ENCODE results near the gene EHMT1. TPM values are rescaled to one million over a fixed set of nuclear protein-coding genes. Genes with fewer than 3 reads are reported as not detected.

Gene EHMT1
- total and polyA plus RNA-seq, 2 experiments from 2014 or later: 162 to 177 TPM

DNA sequence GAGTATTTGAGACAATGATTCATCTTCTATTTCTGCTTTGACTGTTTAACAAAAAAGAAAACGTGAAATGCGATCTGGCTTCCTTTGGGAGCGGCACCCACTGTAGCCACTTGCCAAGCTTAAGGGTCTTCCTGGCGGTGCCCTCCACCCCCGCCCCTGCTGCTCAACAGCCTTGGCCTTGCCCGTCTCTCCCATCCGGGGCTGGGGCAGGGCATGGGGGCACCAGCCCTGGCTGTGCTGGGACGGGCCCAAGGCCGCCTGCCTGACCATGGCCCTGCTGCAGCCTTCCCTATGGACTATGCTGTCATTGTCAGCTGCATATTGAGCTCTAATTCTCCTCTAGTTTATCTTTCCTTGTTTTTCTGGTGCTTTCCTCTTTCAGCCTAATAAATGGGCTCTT, 143.0 kb downstream of the EHMT1 start:
- Mint-ChIP-seq H3K4me1 (peaks cover 15% of the 10 kb centered on the region), H3K36me3 (ENCODE audit: low read depth) (peaks cover 81% of the 10 kb centered on the region), H3K9me3 (no peaks in the 10 kb centered on the region), H3K27ac (no peak overlapping the region), H3K27me3 (ENCODE audit: insufficient read depth, low read depth, poor library complexity) (peaks cover 6% of the 10 kb centered on the region), H3K4me3 (no peak overlapping the region)
- 0 out of 2 replicates have a peak, but pooled peaks cover 3% of the 10 kb centered on the region for H3F3A ChIP-seq (replicated peaks; ENCODE audit: low read depth)
- H3K27ac ChIP-seq (ENCODE audit: low read depth): 0 out of 2 replicates have a peak overlapping the region, but pooled peaks have one; percentile 39
- no peaks in the 10 kb centered on the region for H3K27me3 ChIP-seq (ENCODE audit: insufficient read depth)
- TF ChIP-seq, protein P1, sequence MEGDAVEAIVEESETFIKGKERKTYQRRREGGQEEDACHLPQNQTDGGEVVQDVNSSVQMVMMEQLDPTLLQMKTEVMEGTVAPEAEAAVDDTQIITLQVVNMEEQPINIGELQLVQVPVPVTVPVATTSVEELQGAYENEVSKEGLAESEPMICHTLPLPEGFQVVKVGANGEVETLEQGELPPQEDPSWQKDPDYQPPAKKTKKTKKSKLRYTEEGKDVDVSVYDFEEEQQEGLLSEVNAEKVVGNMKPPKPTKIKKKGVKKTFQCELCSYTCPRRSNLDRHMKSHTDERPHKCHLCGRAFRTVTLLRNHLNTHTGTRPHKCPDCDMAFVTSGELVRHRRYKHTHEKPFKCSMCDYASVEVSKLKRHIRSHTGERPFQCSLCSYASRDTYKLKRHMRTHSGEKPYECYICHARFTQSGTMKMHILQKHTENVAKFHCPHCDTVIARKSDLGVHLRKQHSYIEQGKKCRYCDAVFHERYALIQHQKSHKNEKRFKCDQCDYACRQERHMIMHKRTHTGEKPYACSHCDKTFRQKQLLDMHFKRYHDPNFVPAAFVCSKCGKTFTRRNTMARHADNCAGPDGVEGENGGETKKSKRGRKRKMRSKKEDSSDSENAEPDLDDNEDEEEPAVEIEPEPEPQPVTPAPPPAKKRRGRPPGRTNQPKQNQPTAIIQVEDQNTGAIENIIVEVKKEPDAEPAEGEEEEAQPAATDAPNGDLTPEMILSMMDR (conservative IDR thresholded peaks at IDR 0.05; ENCODE audit: low read depth in 2 of 2): no peak
- TF ChIP-seq STAT1 (IDR thresholded peaks at IDR 0.05; ENCODE audit: unreplicated experiment) (no peak), POLR2AphosphoS5 (IDR thresholded peaks at IDR 0.05; ENCODE audit: low read depth) (no peak), EZH2 (IDR thresholded peaks at IDR 0.05; ENCODE audit: low read depth, unreplicated experiment) (no peak), ZNF331 (CRISPR knock-in tag; IDR thresholded peaks at IDR 0.05; ENCODE audit: low read depth) (no peak), ZNF114 (CRISPR knock-in tag; IDR thresholded peaks at IDR 0.05) (no peak), CREB1 (CRISPR knock-in tag; IDR thresholded peaks at IDR 0.05; ENCODE audit: low read depth) (no peak), JUNB (IDR thresholded peaks at IDR 0.05; ENCODE audit: unreplicated experiment) (no peak)
- TF ChIP-seq, protein P2, sequence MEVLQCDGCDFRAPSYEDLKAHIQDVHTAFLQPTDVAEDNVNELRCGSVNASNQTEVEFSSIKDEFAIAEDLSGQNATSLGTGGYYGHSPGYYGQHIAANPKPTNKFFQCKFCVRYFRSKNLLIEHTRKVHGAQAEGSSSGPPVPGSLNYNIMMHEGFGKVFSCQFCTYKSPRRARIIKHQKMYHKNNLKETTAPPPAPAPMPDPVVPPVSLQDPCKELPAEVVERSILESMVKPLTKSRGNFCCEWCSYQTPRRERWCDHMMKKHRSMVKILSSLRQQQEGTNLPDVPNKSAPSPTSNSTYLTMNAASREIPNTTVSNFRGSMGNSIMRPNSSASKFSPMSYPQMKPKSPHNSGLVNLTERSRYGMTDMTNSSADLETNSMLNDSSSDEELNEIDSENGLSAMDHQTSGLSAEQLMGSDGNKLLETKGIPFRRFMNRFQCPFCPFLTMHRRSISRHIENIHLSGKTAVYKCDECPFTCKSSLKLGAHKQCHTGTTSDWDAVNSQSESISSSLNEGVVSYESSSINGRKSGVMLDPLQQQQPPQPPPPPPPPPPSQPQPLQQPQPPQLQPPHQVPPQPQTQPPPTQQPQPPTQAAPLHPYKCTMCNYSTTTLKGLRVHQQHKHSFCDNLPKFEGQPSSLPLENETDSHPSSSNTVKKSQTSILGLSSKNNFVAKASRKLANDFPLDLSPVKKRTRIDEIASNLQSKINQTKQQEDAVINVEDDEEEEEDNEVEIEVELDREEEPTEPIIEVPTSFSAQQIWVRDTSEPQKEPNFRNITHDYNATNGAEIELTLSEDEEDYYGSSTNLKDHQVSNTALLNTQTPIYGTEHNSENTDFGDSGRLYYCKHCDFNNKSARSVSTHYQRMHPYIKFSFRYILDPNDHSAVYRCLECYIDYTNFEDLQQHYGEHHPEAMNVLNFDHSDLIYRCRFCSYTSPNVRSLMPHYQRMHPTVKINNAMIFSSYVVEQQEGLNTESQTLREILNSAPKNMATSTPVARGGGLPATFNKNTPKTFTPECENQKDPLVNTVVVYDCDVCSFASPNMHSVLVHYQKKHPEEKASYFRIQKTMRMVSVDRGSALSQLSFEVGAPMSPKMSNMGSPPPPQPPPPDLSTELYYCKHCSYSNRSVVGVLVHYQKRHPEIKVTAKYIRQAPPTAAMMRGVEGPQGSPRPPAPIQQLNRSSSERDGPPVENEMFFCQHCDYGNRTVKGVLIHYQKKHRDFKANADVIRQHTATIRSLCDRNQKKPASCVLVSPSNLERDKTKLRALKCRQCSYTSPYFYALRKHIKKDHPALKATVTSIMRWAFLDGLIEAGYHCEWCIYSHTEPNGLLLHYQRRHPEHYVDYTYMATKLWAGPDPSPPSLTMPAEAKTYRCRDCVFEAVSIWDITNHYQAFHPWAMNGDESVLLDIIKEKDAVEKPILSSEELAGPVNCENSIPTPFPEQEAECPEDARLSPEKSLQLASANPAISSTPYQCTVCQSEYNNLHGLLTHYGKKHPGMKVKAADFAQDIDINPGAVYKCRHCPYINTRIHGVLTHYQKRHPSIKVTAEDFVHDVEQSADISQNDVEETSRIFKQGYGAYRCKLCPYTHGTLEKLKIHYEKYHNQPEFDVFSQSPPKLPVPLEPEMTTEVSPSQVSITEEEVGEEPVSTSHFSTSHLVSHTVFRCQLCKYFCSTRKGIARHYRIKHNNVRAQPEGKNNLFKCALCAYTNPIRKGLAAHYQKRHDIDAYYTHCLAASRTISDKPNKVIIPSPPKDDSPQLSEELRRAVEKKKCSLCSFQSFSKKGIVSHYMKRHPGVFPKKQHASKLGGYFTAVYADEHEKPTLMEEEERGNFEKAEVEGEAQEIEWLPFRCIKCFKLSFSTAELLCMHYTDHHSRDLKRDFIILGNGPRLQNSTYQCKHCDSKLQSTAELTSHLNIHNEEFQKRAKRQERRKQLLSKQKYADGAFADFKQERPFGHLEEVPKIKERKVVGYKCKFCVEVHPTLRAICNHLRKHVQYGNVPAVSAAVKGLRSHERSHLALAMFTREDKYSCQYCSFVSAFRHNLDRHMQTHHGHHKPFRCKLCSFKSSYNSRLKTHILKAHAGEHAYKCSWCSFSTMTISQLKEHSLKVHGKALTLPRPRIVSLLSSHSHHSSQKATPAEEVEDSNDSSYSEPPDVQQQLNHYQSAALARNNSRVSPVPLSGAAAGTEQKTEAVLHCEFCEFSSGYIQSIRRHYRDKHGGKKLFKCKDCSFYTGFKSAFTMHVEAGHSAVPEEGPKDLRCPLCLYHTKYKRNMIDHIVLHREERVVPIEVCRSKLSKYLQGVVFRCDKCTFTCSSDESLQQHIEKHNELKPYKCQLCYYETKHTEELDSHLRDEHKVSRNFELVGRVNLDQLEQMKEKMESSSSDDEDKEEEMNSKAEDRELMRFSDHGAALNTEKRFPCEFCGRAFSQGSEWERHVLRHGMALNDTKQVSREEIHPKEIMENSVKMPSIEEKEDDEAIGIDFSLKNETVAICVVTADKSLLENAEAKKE (CRISPR knock-in tag; IDR thresholded peaks at IDR 0.05): no peak
- no peaks in the 10 kb centered on the region for H3K4me1 ChIP-seq (ENCODE audit: insufficient read depth)
- H3K79me2 ChIP-seq (replicated peaks; ENCODE audit: insufficient read depth): peaks cover 34% of the 10 kb centered on the region
- H4K20me1 ChIP-seq (replicated peaks; ENCODE audit: insufficient read depth): peaks cover 19% of the 10 kb centered on the region
- H3K36me3 ChIP-seq (ENCODE audit: insufficient read depth): peaks cover 34% of the 10 kb centered on the region
- ATAC-seq (no peak), DNase-seq (ENCODE audit: low spot score) (no peak)
- no peaks in the 10 kb centered on the region for H3K9me2 ChIP-seq (ENCODE audit: insufficient read depth)
- no peak overlapping the region for H2AFZ ChIP-seq
- no peak overlapping the region for H3K4me2 ChIP-seq
- no peak overlapping the region for H3K4me3 ChIP-seq
